GM04503 (cell line): ENCODE measurements around the gene COX5A.
A peak's percentile ranks its signal among the peaks of the same experiment; 100 is the strongest.

Source experiments
- DNase-seq: peaks from one replicate; pipeline ENCODE4 v3.0.0-alpha.2; 2012; ENCODE audit warnings: low read depth

The COX5A gene

GRCh38 chr15:74870436-74871215 is 67.2 kb downstream of the COX5A start:
- peak; percentile 10 for DNase-seq
